B cell (primary cell): ENCODE measurements around the gene SUSD3. TPM values are rescaled to one million over a fixed set of nuclear protein-coding genes. Genes with fewer than 3 reads are reported as not detected.
A peak's percentile ranks its signal among the peaks of the same experiment; 100 is the strongest.

Experiments used
- ATAC-seq: fragments of 200-7000 bp; cut with Tn5 transposase; one replicate; pipeline ENCODE4 v1.10.0; 2021; ENCODE audit warnings: low read depth, mild to moderate bottlenecking, moderate number of reproducible peaks, moderate library complexity
- CTCF ChIA-PET: fragments of 350-600 bp; sonication (Branson Sonifier 250); formaldehyde crosslinking; loops from one replicate; lab custom pipeline; 2021; ENCODE audit warnings: antibody characterized with exemption, inconsistent platforms; lab: Charles Lee
- POLR2A ChIA-PET: fragments of 350-600 bp; sonication (Branson Sonifier 250); formaldehyde crosslinking; loops from one replicate; lab custom pipeline; 2021; ENCODE audit warnings: antibody characterized with exemption; lab: Charles Lee
- DNase-seq: peaks from one replicate; pipeline ENCODE4 v3.0.0; 2013
- H2AFZ ChIP-seq: 2 replicates; pipeline ENCODE4 v1.6.1; 2012; ENCODE audit warnings: mild to moderate bottlenecking, low read depth, low read length; ENCODE audit not compliant: insufficient read depth, poor library complexity, severe bottlenecking
- H3K27ac ChIP-seq, 2 donors: 1 replicate in 1 of 2; 2 replicates in 1 of 2; pipeline ENCODE4 v1.5.1; 2012 to 2013; ENCODE audit warnings: low read length in 2 of 2, mild to moderate bottlenecking in 2 of 2, moderate library complexity in 1 of 2
- H3K27me3 ChIP-seq, 4 experiments: fragments of 200-600 bp in 1 of 4; sonication (generic) in 1 of 4; replicated peaks in 1 of 4; 1 replicate in 2 of 4; 2 replicates in 2 of 4; pipeline versions ENCODE4 v1.6.1 to v1.7.0; 2013 to 2016; ENCODE audit warnings: low read length in 3 of 4, mild to moderate bottlenecking in 2 of 4, mixed read lengths in 1 of 4, moderate library complexity in 1 of 4; ENCODE audit not compliant: insufficient read depth in 4 of 4, control insufficient read depth in 3 of 4; ENCODE audit errors: control extremely low read depth in 1 of 4
- H3K36me3 ChIP-seq, 2 experiments: replicated peaks in 1 of 2; 1 replicate in 1 of 2; 2 replicates in 1 of 2; pipeline versions ENCODE4 v1.6.1 to v1.7.1; 2013; ENCODE audit warnings: low read length in 1 of 2; ENCODE audit not compliant: insufficient read depth in 2 of 2, control insufficient read depth in 1 of 2; ENCODE audit errors: control extremely low read depth in 1 of 2, extremely low read depth in 1 of 2
- H3K4me1 ChIP-seq, 2 donors: fragments of 200-600 bp in 1 of 2; sonication (generic) in 1 of 2; 1 replicate in 1 of 2; 2 replicates in 1 of 2; pipeline versions ENCODE4 v1.5.1 to v1.6.1; 2013 to 2017; ENCODE audit warnings: low read length in 2 of 2; ENCODE audit not compliant: control insufficient read depth in 2 of 2, insufficient read depth in 2 of 2
- H3K4me2 ChIP-seq: replicated peaks from 2 replicates; pipeline ENCODE3; 2012; ENCODE audit warnings: mild to moderate bottlenecking, low read depth, low read length; ENCODE audit not compliant: poor library complexity, severe bottlenecking
- H3K4me3 ChIP-seq, 5 experiments: fragments of 200-600 bp in 1 of 5; sonication (generic) in 1 of 5; 1 replicate in 3 of 5; 2 replicates in 2 of 5; pipeline versions ENCODE4 v1.5.1 to v1.7.0; 2011 to 2016; ENCODE audit warnings: low read length in 4 of 5, mild to moderate bottlenecking in 4 of 5, low read depth in 2 of 5, control low read depth in 1 of 5, moderate library complexity in 1 of 5; ENCODE audit not compliant: insufficient read depth in 1 of 5; ENCODE audit errors: control extremely low read depth in 1 of 5, extremely low read depth in 1 of 5
- H3K79me2 ChIP-seq: fragments of 200-600 bp; sonication (generic); one replicate; pipeline ENCODE4 v1.6.0; 2016; ENCODE audit warnings: low read length; ENCODE audit not compliant: control insufficient read depth, insufficient read depth
- H3K9ac ChIP-seq: fragments of 200-600 bp; sonication (generic); 2 replicates; pipeline ENCODE4 v1.6.1; 2017; ENCODE audit warnings: mild to moderate bottlenecking, low read length, moderate library complexity
- H3K9me3 ChIP-seq, 3 donors: one replicate each; pipeline versions ENCODE4 v1.6.1 to v1.7.1; 2013; ENCODE audit warnings: low read length in 2 of 3; ENCODE audit not compliant: control insufficient read depth in 2 of 3, insufficient read depth in 1 of 3; ENCODE audit errors: control extremely low read depth in 1 of 3
- H4K20me1 ChIP-seq: 2 replicates; pipeline ENCODE4 v1.6.0; 2012; ENCODE audit warnings: mild to moderate bottlenecking, low read length; ENCODE audit not compliant: insufficient read depth, control insufficient read depth, poor library complexity, severe bottlenecking
- H3K27ac Mint-ChIP-seq: one replicate; pipeline ENCODE4 v1.8.0; 2021; ENCODE audit warnings: mixed read lengths
- H3K27me3 Mint-ChIP-seq: one replicate; pipeline ENCODE4 v1.8.0; 2021; ENCODE audit warnings: mixed read lengths
- H3K4me1 Mint-ChIP-seq: one replicate; pipeline ENCODE4 v1.8.0; 2021; ENCODE audit warnings: mixed read lengths
- H3K4me3 Mint-ChIP-seq: one replicate; pipeline ENCODE4 v1.8.0; 2021; ENCODE audit warnings: mixed read lengths
- H3K9me3 Mint-ChIP-seq: one replicate; pipeline ENCODE4 v1.8.0; 2022; ENCODE audit warnings: mixed read lengths; ENCODE audit not compliant: insufficient read depth
- CTCF ChIP-seq: fragments of 200-600 bp; IDR thresholded peaks from one replicate; pipeline ENCODE4 v1.8.0; 2022; ENCODE audit warnings: antibody characterized with exemption, mild to moderate bottlenecking
- EZH2 ChIP-seq: IDR thresholded peaks from 2 replicates; pipeline ENCODE4 v1.6.1; 2012; ENCODE audit warnings: borderline replicate concordance, low read depth, mild to moderate bottlenecking, moderate library complexity, low read length; ENCODE audit not compliant: insufficient read depth, poor library complexity, severe bottlenecking
- WGBS: methylation state at CpG from one replicate; pipeline ENCODE4 v1.1.5; 2013; ENCODE audit warnings: missing lambda C conversion rate; ENCODE audit not compliant: insufficient coverage; 5-methylcytosine and 5-hydroxymethylcytosine counted together
- intact Hi-C: fragments of 100-400 bp; cut with micrococcal nuclease; formaldehyde crosslinking; loops from one replicate; pipeline ENCODE4 v1.10.0; 2022
- polyA plus RNA-seq: library from polyadenylated mRNA; depleted of rRNA; stranded (reverse); fragments of >200 nt; gene quantifications from 2 replicates; pipeline ENCODE4 v1.2.3, GENCODE V29; 2012
- total RNA-seq, 2 donors: library from RNA; stranded (reverse); fragments of 120-200 nt in 1 of 2; gene quantifications; 1 replicate in 1 of 2; 2 replicates in 1 of 2; pipeline versions ENCODE4 v1.2.3 to v1.2.4, GENCODE V29; 2013 to 2022

The SUSD3 gene
- total and polyA plus RNA-seq, 2 donors (not counting 1 experiment from before 2014, with no cell fraction given): 41.0 to 85.0 TPM

GRCh38 chr9:93095205-93096130 is 37.0 kb downstream of the SUSD3 start:
- Histone ChIP-seq H2AFZ (peak overlapping the region; percentile 74), H3K9ac (peak overlapping the region; percentile 86), H3K36me3 (no peaks in the 10 kb centered on the region), H4K20me1 (peaks cover 9% of the 10 kb centered on the region), H3K4me1 (peaks cover 68 to 80% of the 10 kb centered on the region in 2 donors), H3K27ac (peak overlapping the region; percentile 97 to 98), H3K79me2 (peaks cover 20% of the 10 kb centered on the region), H3K4me3 (peak overlapping the region in 4 of 5 experiments; percentile 58 to 81 (median 77)), H3K4me2 (peak overlapping the region; percentile 90), H3K9me3 (peaks cover 0 to 13% (median 0%) of the 10 kb centered on the region in 3 donors), H3K27me3 (no peaks in the 10 kb centered on the region)
- CTCF ChIA-PET: interaction anchor here (0.8 to 4.7 kb wide), 7 partner anchors 12 to 139 kb away, joined by 3 to 25 read pairs (median 3); no protein-coding TSS in a partner anchor
- ATAC-seq: peak; percentile 81
- H3K4me3 Mint-ChIP-seq: peak overlapping the region; percentile 82
- intact Hi-C loops: loop anchor here (1.0 to 10.0 kb wide), 11 partner anchors 31 to 1071 kb away; partner anchors contain the start of genes FAM120AOS, NINJ1, SPTLC1 and SUSD3
- H3K4me1 Mint-ChIP-seq: peaks cover 76% of the 10 kb centered on the region
- POLR2A ChIA-PET: interaction anchor here (0.7 to 3.3 kb wide), 9 partner anchors 12 to 1071 kb away, joined by 4 to 36 read pairs (median 5); no protein-coding TSS in a partner anchor
- H3K9me3 Mint-ChIP-seq: peaks cover 5% of the 10 kb centered on the region
- DNase-seq: peak; percentile 100
- peak overlapping the region; percentile 95 for H3K27ac Mint-ChIP-seq
- no peaks in the 10 kb centered on the region for H3K27me3 Mint-ChIP-seq
- WGBS: 1% methylated on average over 82 of the region's 95 CpGs
- TF ChIP-seq CTCF: no peak
- no peak for TF ChIP-seq EZH2
